Natural killer cell (primary cell): ENCODE measurements around the gene LHFPL2. TPM values are rescaled to one million over a fixed set of nuclear protein-coding genes. Genes with fewer than 3 reads are reported as not detected.

Experiments
- ATAC-seq, 3 donors: fragments of 150-1000 bp in 2 of 3; fragments of 200-7000 bp in 1 of 3; cut with Tn5 transposase; 1 replicate in 1 of 3; 2 replicates in 2 of 3; pipeline ENCODE4 v1.10.0; 2021; ENCODE audit warnings: mild to moderate bottlenecking in 2 of 3, moderate library complexity in 2 of 3
- DNase-seq, 2 donors: peaks; one replicate each; pipeline versions ENCODE4 v3.0.0 to v3.0.0-alpha.2; 2013 to 2021; ENCODE audit warnings: mixed read lengths in 1 of 2
- H3K27ac ChIP-seq: one replicate; pipeline ENCODE4 v1.5.1; 2013; ENCODE audit warnings: mild to moderate bottlenecking, low read length
- H3K27me3 ChIP-seq: one replicate; pipeline ENCODE4 v1.6.1; 2013; ENCODE audit warnings: low read length; ENCODE audit not compliant: control insufficient read depth, insufficient read depth
- H3K36me3 ChIP-seq: one replicate; pipeline ENCODE4 v1.6.1; 2013; ENCODE audit warnings: low read length; ENCODE audit not compliant: control insufficient read depth, insufficient read depth
- H3K4me1 ChIP-seq: one replicate; pipeline ENCODE4 v1.6.1; 2013; ENCODE audit warnings: low read length; ENCODE audit not compliant: control insufficient read depth, insufficient read depth
- H3K4me3 ChIP-seq: one replicate; pipeline ENCODE4 v1.5.1; 2013; ENCODE audit warnings: low read length
- H3K9me3 ChIP-seq: one replicate; pipeline ENCODE4 v1.6.1; 2013; ENCODE audit warnings: low read length; ENCODE audit not compliant: control insufficient read depth, insufficient read depth
- H3K27ac Mint-ChIP-seq, 2 donors: one replicate each; pipeline ENCODE4 v1.8.0; 2022; ENCODE audit warnings: mild to moderate bottlenecking in 2 of 2, mixed read lengths in 2 of 2, moderate library complexity in 1 of 2
- H3K27me3 Mint-ChIP-seq, 2 donors: one replicate each; pipeline ENCODE4 v1.8.0; 2022; ENCODE audit warnings: low read depth in 2 of 2, mixed read lengths in 2 of 2
- H3K36me3 Mint-ChIP-seq: one replicate; pipeline ENCODE4 v1.8.0; 2022; ENCODE audit warnings: mixed read lengths
- H3K4me1 Mint-ChIP-seq, 2 donors: one replicate each; pipeline ENCODE4 v1.8.0; 2022; ENCODE audit warnings: mixed read lengths in 2 of 2
- H3K4me3 Mint-ChIP-seq: one replicate; pipeline ENCODE4 v1.8.0; 2022; ENCODE audit warnings: mild to moderate bottlenecking, moderate library complexity, mixed read lengths
- H3K9me3 Mint-ChIP-seq, 2 donors: one replicate each; pipeline ENCODE4 v1.8.0; 2022; ENCODE audit warnings: mixed read lengths in 2 of 2
- WGBS: methylation state at CpG from one replicate; pipeline ENCODE4 v1.1.7; 2013; ENCODE audit warnings: missing lambda C conversion rate; ENCODE audit not compliant: insufficient coverage; 5-methylcytosine and 5-hydroxymethylcytosine counted together
- intact Hi-C: fragments of 100-400 bp; cut with micrococcal nuclease; formaldehyde crosslinking; loops from one replicate; pipeline ENCODE4 v1.14.2; 2022
- total RNA-seq, 4 donors: library from RNA; stranded (reverse); fragments of 120-200 nt in 1 of 4; gene quantifications; one replicate each; pipeline versions ENCODE4 v1.2.3 to v1.2.4, GENCODE V29; 2013 to 2022
- TF ChIP-seq, protein P1 (sequence below): fragments of 200-600 bp; IDR thresholded peaks from one replicate; pipeline ENCODE4 v1.8.0; 2022; ENCODE audit warnings: antibody characterized with exemption

Gene LHFPL2
- total RNA-seq, 3 donors from 2014 or later (not counting 1 experiment from before 2014, with no cell fraction given), result 0.85 to 1.9 (median 1.00) TPM

DNA sequence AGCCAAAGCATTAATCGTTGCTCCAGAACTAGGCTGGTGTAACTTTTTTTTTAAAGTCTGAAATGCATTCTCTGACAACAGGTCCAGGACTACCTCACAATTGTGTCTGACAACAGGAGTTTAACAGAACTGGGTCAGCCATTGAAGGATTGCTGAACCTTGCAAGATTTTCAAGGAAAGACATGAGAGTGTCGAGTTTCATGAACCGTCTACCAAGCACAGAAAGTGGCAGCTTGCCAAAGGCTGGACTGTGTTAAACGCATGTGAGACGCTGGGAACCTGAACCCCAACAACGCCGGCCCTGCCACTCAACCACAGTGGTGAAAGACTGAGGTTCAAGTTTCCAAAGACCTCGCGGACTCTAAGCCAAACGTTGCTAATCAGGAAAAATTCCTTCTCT is 79.1 kb downstream of the LHFPL2 start:
- no peak overlapping the region for H3K27ac Mint-ChIP-seq
- no peaks in the 10 kb centered on the region for H3K4me1 Mint-ChIP-seq
- intact Hi-C loops, result no loop called here
- H3K4me1 ChIP-seq, result no peaks in the 10 kb centered on the region
- H3K27me3 ChIP-seq, result no peaks in the 10 kb centered on the region
- H3K9me3 ChIP-seq, result no peaks in the 10 kb centered on the region
- H3K36me3 ChIP-seq, result no peaks in the 10 kb centered on the region
- no peaks in the 10 kb centered on the region for H3K36me3 Mint-ChIP-seq
- no peak overlapping the region for H3K4me3 Mint-ChIP-seq
- H3K27ac ChIP-seq, result no peak overlapping the region
- H3K4me3 ChIP-seq, result no peak overlapping the region
- H3K27me3 Mint-ChIP-seq, result peaks cover 0 to 13% of the 10 kb centered on the region in 2 donors
- no peak for ATAC-seq
- no peak for DNase-seq
- WGBS, result 68% methylated on average over 7 of the region's 10 CpGs
- TF ChIP-seq, protein P1, sequence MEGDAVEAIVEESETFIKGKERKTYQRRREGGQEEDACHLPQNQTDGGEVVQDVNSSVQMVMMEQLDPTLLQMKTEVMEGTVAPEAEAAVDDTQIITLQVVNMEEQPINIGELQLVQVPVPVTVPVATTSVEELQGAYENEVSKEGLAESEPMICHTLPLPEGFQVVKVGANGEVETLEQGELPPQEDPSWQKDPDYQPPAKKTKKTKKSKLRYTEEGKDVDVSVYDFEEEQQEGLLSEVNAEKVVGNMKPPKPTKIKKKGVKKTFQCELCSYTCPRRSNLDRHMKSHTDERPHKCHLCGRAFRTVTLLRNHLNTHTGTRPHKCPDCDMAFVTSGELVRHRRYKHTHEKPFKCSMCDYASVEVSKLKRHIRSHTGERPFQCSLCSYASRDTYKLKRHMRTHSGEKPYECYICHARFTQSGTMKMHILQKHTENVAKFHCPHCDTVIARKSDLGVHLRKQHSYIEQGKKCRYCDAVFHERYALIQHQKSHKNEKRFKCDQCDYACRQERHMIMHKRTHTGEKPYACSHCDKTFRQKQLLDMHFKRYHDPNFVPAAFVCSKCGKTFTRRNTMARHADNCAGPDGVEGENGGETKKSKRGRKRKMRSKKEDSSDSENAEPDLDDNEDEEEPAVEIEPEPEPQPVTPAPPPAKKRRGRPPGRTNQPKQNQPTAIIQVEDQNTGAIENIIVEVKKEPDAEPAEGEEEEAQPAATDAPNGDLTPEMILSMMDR, result no peak
- H3K9me3 Mint-ChIP-seq, result no peaks in the 10 kb centered on the region

DNA sequence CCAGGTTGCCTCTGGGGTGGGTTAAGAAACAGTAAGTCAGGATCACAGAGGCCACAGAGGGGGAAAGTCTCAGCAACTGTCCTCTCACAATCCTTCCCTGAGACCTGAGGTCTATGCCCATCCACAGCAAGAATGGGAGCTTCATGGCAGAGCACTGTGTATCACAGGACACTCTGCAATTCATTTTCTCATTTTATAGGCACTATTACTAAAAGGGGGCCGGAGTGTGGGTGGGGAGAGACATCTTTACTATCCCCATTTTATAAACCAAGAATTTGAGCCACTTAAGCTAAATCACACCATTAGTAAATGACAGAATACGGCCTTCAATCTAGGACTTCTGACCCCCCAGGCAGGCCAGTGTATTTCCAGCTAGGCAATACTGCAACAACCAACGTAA is 79.9 kb downstream of the LHFPL2 start:
- Histone ChIP-seq H3K9me3 (no peaks in the 10 kb centered on the region), H3K36me3 (no peaks in the 10 kb centered on the region), H3K4me3 (no peak overlapping the region), H3K27me3 (no peaks in the 10 kb centered on the region), H3K4me1 (no peaks in the 10 kb centered on the region), H3K27ac (no peak overlapping the region)
- Mint-ChIP-seq H3K4me1 (no peaks in the 10 kb centered on the region), H3K4me3 (no peak overlapping the region), H3K27me3 (peaks cover 0 to 13% of the 10 kb centered on the region in 2 donors), H3K36me3 (no peaks in the 10 kb centered on the region), H3K9me3 (no peaks in the 10 kb centered on the region), H3K27ac (no peak overlapping the region)
- 87% methylated on average over 2 of the region's 3 CpGs for WGBS
- no peak for ATAC-seq
- TF ChIP-seq, protein P1, result no peak
- no peak for DNase-seq
- intact Hi-C loops, result no loop called here

DNA sequence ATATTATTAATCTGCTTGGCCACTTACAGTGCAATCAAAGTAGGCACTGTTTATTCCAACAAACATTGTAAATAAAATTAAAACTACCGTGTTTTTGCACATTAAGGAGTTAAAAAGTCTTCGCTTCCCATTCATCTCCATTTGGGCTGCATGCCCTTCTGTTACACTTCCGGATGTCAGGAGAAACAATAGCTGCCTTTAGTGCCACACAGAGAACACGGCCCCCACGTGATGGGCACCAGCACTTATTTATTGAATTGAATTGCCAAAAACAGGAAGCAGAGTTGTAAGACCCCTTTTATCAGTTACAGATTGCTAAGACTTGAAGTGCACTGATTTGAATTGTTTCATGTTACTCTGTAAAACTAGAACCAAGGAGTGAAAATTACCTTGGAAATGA is 80.4 kb downstream of the LHFPL2 start:
- ATAC-seq (no peak), DNase-seq (no peak)
- Mint-ChIP-seq H3K4me1 (no peaks in the 10 kb centered on the region), H3K27me3 (peaks cover 0 to 13% of the 10 kb centered on the region in 2 donors), H3K27ac (no peak overlapping the region), H3K36me3 (no peaks in the 10 kb centered on the region), H3K9me3 (no peaks in the 10 kb centered on the region), H3K4me3 (no peak overlapping the region)
- H3K4me1 ChIP-seq, result no peaks in the 10 kb centered on the region
- 54% methylated on average over 5 of the region's 5 CpGs for WGBS
- TF ChIP-seq, protein P1, result no peak
- no peaks in the 10 kb centered on the region for H3K9me3 ChIP-seq
- no peaks in the 10 kb centered on the region for H3K36me3 ChIP-seq
- intact Hi-C loops, result no loop called here
- H3K27me3 ChIP-seq, result no peaks in the 10 kb centered on the region
- H3K27ac ChIP-seq, result no peak overlapping the region
- H3K4me3 ChIP-seq, result no peak overlapping the region

DNA sequence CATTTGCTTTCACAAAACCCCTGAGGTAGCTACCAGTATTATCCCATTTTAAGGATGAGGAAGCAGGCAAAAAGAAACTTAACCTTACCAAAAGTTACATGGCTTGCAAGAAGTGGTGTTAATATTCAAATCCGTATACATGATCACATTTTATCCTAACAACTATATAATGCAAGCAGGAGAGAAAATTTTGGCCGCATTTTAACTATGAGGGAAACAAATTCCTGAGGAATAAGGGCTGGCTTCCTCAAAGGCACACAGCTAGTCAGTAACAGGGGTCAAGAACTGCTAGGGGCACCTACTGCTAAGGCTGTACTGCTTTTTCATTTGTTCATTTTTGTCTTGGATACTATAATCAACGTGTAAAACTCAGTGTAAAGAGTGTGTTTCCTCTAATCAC is 81.0 kb downstream of the LHFPL2 start:
- 86% methylated on average over 2 of the region's 3 CpGs for WGBS
- Mint-ChIP-seq H3K36me3 (no peaks in the 10 kb centered on the region), H3K4me3 (no peak overlapping the region), H3K9me3 (no peaks in the 10 kb centered on the region), H3K27me3 (peaks cover 0 to 13% of the 10 kb centered on the region in 2 donors), H3K4me1 (no peaks in the 10 kb centered on the region), H3K27ac (no peak overlapping the region)
- H3K4me3 ChIP-seq, result no peak overlapping the region
- H3K9me3 ChIP-seq, result no peaks in the 10 kb centered on the region
- ATAC-seq, result no peak
- H3K4me1 ChIP-seq, result no peaks in the 10 kb centered on the region
- no peak overlapping the region for H3K27ac ChIP-seq
- TF ChIP-seq, protein P1, result no peak
- intact Hi-C loops, result no loop called here
- H3K27me3 ChIP-seq, result no peaks in the 10 kb centered on the region
- no peaks in the 10 kb centered on the region for H3K36me3 ChIP-seq
- no peak for DNase-seq
